ENCODE results near the gene EVX2. TPM values are rescaled to one million over a fixed set of nuclear protein-coding genes. Genes with fewer than 3 reads are reported as not detected.

The EVX2 gene
- total RNA-seq, 1 donor, result not detected

GRCh38 chr2:176118601-176119339, 35.0 kb upstream of the EVX2 start:
- no peak overlapping the region for H3K4me3 ChIP-seq (ENCODE audit: insufficient read depth, low read length)
- H3K27me3 ChIP-seq (ENCODE audit: insufficient read depth, low read length), result peaks cover 98% of the 10 kb centered on the region
- peak; percentile 74 for DNase-seq (ENCODE audit: insufficient read length, low spot score, missing footprints)
- H3K79me2 ChIP-seq (ENCODE audit: insufficient read depth, low read length), result no peaks in the 10 kb centered on the region
- peaks cover 6% of the 10 kb centered on the region for H3K4me1 ChIP-seq (ENCODE audit: insufficient read depth, low read length)
- no peak overlapping the region for H3K4me2 ChIP-seq (ENCODE audit: insufficient read depth, low read length)
- H3K36me3 ChIP-seq (ENCODE audit: insufficient read depth, low read length), result no peaks in the 10 kb centered on the region
- no peaks in the 10 kb centered on the region for H4K20me1 ChIP-seq (ENCODE audit: insufficient read depth, low read length)
- no peak overlapping the region for H2AFZ ChIP-seq (ENCODE audit: low read length)
- H3K27ac ChIP-seq (ENCODE audit: low read depth, low read length), result no peak overlapping the region
- TF ChIP-seq CTCF (IDR thresholded peaks at IDR 0.05; ENCODE audit: extremely low read depth, low read depth, low read length), result peak; percentile 51
- H3K9me3 ChIP-seq (ENCODE audit: low read depth, low read length), result no peaks in the 10 kb centered on the region

GRCh38 chr2:176117823-176118371, 34.1 kb upstream of the EVX2 start:
- peaks cover 6% of the 10 kb centered on the region for H3K4me1 ChIP-seq (ENCODE audit: insufficient read depth, low read length)
- no peak overlapping the region for H2AFZ ChIP-seq (ENCODE audit: low read length)
- H3K79me2 ChIP-seq (ENCODE audit: insufficient read depth, low read length), result no peaks in the 10 kb centered on the region
- no peak overlapping the region for H3K4me3 ChIP-seq (ENCODE audit: insufficient read depth, low read length)
- no peaks in the 10 kb centered on the region for H3K9me3 ChIP-seq (ENCODE audit: low read depth, low read length)
- H3K36me3 ChIP-seq (ENCODE audit: insufficient read depth, low read length), result no peaks in the 10 kb centered on the region
- no peaks in the 10 kb centered on the region for H4K20me1 ChIP-seq (ENCODE audit: insufficient read depth, low read length)
- DNase-seq (ENCODE audit: insufficient read length, low spot score, missing footprints), result no peak
- peak overlapping the region; percentile 58 for H3K4me2 ChIP-seq (ENCODE audit: insufficient read depth, low read length)
- H3K27me3 ChIP-seq (ENCODE audit: insufficient read depth, low read length), result peaks cover 99% of the 10 kb centered on the region
- H3K27ac ChIP-seq (ENCODE audit: low read depth, low read length), result no peak overlapping the region
- TF ChIP-seq CTCF (IDR thresholded peaks at IDR 0.05; ENCODE audit: extremely low read depth, low read depth, low read length), result no peak

- DNase-seq (ENCODE audit: insufficient read length, low spot score, missing footprints), result peak; percentile 81
- no peak overlapping the region for H3K27ac ChIP-seq (ENCODE audit: low read depth, low read length)
- no peaks in the 10 kb centered on the region for H3K9me3 ChIP-seq (ENCODE audit: low read depth, low read length)
- peaks cover 99% of the 10 kb centered on the region for H3K27me3 ChIP-seq (ENCODE audit: insufficient read depth, low read length)
- no peak overlapping the region for H2AFZ ChIP-seq (ENCODE audit: low read length)
- no peaks in the 10 kb centered on the region for H3K79me2 ChIP-seq (ENCODE audit: insufficient read depth, low read length)
- H4K20me1 ChIP-seq (ENCODE audit: insufficient read depth, low read length), result no peaks in the 10 kb centered on the region
- peak overlapping the region; percentile 58 for H3K4me2 ChIP-seq (ENCODE audit: insufficient read depth, low read length)
- TF ChIP-seq CTCF (IDR thresholded peaks at IDR 0.05; ENCODE audit: extremely low read depth, low read depth, low read length), result no peak
- no peaks in the 10 kb centered on the region for H3K36me3 ChIP-seq (ENCODE audit: insufficient read depth, low read length)
- peaks cover 1% of the 10 kb centered on the region for H3K4me1 ChIP-seq (ENCODE audit: insufficient read depth, low read length)
- peak overlapping the region; percentile 19 for H3K4me3 ChIP-seq (ENCODE audit: insufficient read depth, low read length)
These were observed 33.5 kb upstream of the EVX2 start for GRCh38 chr2:176117162-176117822.

Measured in osteoblast (primary cell).